OCI-M2 (cell line): ENCODE data around the gene PPT1.

ENCODE experiments used
- DNase-seq: peaks from one replicate; lab custom pipeline; 2025; ENCODE audit not compliant: unreplicated experiment; lab: John Stamatoyannopoulos, UW

Gene PPT1

DNA sequence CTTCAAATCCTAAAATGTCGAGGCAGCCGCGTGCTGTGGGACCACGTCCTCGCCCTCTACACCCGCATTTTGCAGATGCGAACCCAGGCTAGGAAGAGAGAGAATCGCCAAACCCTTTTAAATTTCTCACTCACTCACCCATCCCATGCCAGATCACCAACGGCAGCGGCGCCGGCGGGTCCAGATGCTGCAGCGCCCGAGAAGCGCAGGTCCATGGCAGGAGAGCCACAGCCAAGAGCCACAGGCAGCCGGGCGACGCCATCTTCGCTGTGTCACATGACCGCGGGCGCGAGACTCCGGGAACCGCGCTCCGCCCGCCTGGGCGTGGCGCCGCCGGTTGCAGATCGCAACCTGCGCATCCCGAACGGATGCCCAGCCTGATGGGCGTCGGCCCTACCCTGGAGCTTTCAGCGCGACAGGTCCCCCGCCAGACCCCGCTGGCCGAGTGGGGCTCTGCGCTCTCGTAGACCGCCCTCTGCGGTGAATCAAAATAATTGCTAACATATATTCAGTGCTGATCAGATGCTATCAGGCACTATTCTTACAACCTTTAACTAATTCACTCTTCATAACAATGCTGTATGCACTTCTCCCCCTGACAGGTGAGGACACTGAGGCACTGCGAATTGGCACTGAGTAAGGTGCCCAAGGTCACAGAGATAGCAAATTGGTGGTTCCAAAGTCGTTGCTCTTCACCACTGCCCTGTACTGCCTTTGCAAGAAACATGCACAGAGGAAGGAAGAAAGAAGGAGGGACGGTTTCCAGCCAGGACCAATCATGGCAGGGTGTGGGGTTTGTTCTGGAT, at the start of gene PPT1:
PPT1 (minus strand) TSS at position 276 of the 806 bp plus-strand sequence; CDS start at position 262, 14 bp downstream.
- no peak for DNase-seq

DNA sequence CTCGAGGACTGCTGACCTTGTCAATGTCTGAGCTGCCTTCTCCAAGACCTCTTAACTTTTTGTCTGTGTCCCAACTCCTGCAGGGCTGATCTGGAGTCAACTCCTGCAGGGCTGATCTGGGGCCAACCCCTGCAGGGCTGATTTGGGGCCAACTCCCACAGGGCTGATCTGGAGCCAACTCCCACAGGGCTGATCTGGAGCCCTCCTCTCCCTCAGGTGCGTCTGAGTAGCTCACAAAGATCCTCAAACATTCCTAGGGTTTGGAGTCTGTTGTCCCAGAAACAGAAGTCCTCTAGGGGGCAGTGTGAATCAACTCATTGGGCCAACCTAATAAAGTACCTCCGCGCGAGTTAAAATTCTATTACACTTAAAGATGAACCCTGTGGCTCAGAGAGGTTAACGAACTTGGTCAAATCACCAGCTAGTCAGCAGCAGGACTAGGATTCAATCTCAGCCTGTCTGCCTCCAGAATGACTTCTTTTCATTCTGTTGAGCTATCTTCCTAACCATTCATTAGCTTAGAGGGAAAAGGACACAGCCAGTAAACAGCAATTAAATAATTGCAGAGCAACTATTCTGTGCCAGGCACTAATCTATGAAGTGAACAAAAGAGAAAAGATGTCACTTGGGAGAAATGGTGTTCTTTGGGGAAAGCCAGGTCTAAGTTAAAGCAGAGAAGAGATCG, 47.0 kb upstream of the PPT1 start:
- DNase-seq: peak; percentile 20

DNA sequence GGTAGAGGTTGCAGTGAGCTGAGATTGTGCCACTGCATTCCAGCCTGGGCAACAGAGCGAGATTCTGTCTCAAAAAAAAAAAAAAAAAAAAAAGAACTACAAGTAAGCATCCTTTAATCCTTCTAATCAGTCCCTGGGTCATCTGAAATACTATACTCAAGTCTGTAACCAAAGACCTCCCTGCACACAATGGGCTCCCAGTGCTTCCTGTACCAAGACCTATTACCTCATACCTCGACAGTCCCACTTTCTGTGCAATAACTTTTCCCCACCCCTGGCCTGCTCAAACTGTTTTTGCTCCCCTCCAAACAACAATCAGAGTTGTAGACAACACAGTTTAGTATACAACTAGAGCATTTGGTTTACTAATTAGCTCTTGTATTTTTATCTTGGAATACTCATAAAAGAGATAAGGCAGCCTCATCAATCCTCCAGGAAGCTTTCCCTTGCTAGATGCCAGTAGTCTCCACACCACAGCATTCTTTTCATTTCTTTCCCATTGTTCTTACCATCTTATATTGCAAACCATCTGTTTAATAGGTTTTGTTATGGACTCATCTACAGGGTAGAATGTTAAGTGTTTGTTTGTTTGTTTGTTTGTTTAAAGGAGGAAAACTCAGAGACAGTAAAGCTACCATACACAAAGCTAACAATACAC, 45.0 kb upstream of the PPT1 start:
- DNase-seq: no peak

DNA sequence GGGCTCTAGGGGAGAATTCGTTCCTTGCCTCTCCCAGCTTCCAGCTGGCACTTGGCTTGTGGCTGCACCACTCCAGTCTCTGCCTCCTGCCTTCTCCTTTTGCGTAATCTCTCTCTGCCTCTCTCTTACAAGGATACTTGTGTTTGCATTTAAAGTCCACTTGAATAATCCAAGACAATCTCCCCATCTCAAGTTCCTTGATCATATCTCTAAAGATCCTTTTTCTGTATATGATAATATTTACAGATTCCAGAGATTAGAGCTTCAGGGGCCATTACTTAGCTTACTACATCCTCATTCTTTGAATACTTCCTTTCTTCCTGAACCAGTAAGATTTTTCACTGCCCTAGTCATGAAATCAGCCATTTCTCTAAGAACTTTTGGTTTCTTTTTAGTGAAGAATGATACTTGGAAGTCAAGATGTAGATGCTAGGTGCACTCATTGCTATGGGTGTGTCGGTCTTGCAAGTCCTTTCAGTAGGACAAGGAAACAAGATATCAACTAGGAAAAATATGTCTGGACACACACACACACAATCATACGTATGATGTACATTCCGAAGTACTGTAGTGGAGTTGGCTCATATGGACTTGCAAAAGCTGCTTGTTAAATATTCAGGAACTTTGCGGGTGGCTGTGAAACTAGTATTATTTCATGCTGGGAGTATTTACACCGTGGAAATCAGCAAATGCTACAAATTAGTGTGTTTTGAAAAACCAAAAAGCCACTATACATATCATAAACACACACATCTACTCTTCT, 43.3 kb upstream of the PPT1 start:
- no peak for DNase-seq

DNA sequence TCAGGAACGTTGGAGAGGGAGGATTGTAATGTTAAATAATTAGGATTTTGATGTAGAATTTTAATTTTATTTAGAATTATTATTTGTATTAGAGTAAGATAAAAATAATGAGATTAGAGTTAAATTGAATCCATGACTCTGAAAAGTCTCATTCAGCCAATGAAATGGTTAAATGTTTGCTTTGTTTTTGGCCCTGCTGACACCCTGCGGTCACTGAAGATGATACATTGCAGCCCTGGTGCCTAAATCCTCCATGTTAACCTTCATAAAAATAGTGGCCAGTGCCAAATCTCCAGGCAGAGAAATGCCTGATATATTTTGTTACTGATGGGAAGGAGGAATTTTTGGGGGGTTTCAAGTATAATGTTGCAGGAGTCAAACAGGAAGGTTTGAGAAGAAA, 36.8 kb upstream of the PPT1 start:
- no peak for DNase-seq

DNA sequence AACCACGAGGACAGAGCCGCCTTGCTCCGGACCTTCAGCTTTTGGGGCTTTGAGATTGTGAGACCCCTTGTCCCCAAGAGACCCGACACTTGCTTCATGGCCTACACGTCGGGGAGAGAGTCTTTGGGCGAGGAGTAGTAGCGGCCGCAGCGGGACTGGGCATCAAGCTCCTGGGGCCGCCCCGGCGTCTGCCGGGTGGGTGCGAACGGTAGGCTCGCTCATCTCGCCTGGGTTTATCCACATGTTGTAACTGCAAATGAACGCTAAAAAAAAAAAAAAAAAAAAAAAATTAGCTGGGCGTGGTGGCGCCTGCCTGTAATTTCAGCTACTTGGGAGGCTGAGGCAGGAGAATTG, 36.2 kb upstream of the PPT1 start:
- no peak for DNase-seq

DNA sequence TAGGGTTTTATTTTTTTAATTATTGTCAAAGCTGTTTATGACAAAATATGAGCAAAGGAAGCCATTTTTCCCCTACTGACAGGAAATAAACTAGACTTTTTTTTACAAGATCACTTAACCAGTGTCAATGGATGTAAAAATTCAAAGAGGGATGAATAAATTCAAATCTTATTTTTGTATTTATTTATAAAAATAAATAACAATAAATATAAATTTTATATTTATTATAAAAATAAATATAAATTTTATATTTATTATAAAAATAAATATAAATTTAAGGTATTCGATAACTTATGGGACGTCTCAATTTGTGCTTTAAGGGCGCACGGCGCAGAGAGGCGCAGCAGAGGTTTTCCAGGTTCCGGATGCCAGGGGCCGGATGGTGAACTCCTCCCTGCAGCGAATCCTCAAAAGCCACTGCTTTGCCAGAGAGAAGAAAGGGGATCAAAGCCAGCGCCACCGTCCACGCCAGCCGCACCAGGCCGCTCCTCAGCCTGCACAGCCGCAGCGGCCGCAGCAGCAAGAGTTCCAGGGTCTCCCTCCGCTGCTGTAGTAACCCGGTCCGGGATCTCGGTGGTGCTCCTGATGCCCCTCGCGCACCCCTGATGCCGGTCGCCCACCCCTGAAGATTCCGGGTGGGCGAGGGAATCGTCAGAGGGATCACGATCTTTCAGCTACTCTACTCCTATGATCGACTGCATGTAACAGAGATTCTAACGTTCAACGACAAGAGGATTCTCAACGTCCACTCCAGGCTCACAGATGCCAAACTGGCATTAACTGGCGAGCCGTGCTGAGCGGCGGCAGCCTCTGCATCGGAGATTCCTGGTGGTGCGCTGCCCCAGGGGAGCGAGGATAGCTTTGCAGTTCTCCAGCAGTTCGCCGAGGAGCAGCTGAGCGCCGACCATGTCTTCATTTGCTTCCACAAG, 35.6 kb upstream of the PPT1 start:
- DNase-seq: no peak

DNA sequence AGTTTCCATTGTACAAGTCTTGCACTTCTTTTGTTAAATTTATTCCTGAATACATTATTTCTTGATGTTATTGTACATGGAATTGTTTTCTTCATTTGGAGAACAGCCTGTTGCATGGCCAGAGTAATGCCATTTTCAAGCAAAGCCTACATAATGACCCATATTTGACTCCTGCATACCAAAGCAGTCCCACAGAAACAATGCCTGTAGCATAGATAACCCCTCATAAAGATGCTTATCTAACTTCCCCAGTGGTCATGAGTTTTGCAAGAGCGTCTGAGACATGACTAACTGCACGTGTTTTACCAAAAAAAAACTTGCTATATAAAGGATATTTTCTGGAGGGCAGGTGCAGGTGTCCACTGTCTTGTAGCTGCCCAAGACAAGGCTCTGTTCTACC, 33.8 kb upstream of the PPT1 start:
- DNase-seq: no peak

DNA sequence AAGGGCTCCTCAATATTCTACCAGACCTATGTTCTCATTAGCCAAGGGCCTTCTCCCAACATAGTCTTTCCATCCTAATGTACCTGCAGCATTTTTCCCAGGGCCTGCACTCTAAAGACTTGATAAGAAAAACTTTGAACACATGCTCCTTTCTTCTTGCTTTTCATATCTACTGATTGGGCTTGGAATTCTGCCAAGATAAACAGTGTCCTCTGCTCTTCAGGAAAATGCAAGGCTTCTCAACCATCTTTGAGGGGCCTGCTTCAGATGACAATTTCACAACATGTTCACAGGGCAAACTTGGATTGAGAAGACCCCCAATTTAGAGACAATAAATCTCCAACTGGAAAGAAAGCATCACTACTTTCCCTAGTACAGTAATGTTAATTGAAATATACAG, 25.8 kb upstream of the PPT1 start:
- DNase-seq: no peak

DNA sequence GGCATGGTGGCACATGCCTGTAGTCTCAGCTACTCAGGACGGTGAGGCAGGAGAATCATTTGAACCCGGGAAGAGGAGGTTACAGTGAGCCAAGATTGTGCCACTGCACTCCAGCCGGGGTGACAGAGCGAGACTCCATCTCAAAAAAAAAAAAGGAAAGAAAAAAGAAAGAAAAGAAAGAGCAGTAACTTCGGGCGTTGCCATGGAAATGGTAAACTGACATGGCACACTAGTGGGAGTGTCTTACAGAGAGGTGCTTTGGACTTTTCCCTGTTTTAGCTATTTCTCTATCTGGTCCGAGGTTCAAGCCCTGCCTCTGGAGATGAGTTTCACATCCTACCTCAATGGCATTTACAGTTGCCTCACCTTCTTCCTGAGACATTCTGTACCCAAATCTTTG, 23.1 kb upstream of the PPT1 start:
- no peak for DNase-seq

DNA sequence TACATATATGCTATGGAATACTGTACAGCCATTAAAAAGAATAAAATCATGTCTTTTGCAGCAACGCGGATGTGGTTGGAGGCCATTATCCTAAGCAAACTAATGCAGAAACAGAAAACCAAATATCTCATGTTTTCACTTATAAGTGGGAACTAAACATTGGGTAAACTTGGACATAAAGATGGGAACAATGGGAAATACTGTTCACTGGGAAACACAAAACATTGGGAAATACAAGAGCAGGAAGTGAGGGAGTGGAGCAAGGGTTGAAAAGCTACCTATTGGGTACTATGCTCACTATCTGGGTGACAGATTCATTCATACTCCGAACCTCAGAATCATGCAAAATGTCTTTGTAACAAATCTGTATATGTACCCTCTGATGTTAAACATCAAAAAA, 17.3 kb upstream of the PPT1 start:
- DNase-seq: no peak

DNA sequence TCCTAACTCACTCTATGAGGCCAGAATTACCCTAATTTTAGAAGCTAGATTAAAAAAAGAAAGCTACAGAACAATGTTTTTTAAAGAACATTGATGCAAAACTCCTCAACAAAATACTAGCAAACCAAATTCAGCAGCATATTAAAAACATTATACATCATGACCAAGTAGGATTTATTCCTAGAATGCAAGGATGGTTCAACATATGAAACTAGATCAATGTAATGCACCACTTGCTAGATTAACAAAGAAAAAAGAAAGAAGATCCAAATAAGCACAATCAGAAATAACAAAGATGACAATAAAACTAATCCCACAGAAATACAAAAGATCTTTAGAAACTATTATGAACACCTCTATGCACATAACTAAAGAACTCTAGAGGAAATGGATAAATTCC, 13.3 kb upstream of the PPT1 start:
- DNase-seq: no peak

DNA sequence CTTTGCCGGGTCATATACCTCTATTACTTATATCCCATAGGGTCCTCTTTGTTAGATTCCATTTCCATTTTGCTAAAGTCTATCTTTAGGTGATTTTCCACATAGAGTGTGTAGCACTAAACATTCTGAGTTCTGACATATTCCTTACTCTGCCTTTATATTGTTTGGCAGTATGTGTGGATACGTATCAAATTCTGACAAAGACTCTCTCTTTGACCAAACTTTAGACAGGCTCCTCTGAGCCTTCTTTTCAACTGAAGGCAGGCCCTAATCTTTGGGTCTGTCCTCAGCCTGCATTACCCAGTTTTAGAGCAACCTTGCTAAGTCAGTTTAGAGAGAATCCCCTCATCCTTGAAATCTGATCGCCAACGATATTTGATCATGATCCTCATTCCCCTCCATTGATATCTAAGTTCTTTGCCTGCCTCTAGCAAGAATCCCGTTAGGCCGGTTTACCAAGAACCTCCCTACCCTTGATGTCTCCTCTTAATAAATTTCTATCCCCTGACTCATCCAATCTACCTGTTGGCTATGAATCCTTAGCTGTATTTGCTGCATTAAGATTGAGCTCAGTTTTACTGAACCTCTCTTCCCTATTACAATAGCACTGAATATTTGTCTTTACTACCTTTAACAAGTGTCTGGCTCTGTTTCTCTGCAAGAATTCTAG, 10.4 kb upstream of the PPT1 start:
- no peak for DNase-seq

DNA sequence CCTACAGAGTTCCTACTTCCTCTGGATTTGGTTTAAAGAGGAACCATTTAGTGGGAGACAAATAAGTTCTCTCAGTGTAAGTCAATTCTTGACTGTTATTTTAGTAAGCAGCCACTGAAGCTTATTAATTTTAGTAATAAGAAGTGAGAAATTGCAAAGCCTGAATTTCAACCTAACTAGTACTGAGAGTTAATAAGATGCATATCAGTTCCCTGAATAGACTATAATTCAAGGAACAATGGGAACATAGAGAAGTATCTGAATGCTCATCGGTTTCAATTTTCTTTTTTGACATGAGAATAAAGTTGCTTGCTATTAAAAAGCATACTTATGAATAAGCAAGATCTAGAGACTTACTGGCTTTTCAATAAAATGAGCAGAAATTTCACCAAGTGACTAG, 8.0 kb upstream of the PPT1 start:
- no peak for DNase-seq

DNA sequence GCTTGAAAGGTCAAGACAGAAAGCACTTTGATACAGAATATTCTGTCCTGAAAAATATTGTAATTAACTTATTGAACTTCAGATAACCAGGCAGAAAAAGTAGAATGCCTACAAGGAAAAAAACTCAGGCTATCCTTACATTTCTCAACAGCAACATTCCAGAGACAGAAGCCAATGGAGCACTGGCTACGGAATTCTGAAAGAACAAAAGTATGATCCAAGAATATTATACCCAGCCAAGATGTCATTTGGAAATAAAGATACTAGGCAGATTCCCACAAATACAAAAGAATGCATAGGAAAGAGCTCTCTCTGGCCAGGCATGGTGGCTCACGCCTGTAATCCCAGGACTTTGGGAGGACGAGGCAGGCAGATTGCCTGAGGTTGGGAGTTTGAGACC, 5.8 kb upstream of the PPT1 start:
- no peak for DNase-seq

DNA sequence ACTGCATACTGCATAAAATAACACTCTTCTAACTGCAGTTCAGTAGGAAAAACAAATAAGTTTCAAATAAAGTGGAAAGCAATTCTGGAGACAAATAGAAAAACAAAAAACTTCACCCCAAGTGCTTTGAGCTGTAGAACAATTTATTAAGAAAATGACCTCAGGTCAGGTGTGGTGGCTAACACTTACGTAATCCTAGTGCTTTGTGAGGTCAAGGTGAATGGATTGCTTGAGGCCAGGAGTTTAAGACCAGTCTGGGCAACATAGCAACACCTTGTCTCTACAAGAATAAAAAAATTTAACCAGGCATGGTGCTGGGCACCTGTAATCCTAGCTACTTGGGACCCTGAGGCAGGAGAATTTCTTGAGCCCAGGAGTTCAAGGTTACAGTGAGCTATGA, 5.0 kb upstream of the PPT1 start:
- no peak for DNase-seq

DNA sequence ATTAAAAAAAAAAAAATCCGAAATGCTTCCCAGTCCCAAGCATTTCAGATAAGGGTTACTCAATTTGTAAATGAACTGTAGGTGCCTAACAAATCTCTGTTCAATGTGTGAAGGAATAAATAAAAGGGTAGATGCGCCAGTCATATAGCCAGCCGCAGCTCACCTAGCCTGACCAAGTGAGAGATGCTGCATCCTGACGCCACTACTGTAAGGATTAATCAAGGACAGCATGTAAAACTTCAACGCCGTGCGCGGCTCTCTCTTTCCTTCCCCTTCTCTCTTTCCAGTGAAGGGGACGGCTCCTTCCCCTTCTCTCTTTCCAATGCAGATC, 441 bp downstream of the PPT1 start:
- DNase-seq: no peak

DNA sequence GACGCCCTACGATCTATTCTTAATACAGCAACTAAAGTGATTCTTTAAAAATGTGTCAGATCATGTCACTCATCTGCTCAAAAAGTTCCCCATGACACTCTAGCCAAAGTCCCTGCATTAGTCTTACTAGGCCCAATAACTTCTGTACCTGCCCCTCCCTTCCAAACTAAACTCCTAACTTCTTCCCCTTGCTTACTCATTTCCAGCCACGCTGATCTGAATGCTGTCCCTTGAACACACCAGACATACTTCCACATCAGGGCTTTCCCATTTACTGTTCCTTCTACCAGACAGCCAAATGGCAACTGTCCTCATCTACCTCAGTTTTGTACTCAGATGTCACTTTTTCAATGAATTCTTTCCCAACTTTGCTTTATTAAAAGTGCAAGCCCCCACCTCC, 1.2 kb downstream of the PPT1 start:
- DNase-seq: no peak

DNA sequence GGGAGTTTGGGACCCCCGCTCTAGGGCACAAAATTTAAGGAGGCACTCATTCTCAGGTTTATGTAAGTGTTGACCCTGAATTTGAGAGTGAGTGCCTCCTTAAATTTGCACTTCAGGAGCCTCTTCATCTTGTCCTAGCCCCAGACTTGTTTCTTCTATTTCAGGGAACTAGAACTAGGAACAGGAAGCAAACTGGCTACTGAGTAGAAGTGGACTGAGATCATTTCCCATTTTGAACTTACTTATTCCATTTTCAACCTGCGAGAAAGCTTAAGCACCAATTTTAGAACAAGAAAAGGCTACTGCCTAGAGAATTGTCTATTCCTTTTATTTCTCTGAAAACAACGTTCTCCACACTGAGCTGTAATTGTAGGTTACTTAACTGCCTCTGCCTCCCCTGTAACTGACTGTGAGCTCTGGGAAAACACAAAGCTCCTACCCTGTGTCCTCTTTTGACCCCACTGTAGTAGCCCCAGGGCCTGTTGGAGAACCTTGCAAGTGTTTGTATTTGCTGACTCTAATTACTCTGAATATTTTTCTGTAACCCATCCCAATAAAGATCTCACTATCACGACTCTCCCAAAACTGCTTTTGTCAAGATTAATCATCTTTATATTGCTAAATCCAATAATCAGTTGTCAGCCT, 2.5 kb downstream of the PPT1 start:
- no peak for DNase-seq
